COLO829 (cell line): ENCODE data around the gene FIGN.

Experiments
- DNase-seq: peaks from one replicate; pipeline ENCODE4 v3.0.0; 2012; ENCODE audit warnings: low spot score

Gene FIGN

DNA sequence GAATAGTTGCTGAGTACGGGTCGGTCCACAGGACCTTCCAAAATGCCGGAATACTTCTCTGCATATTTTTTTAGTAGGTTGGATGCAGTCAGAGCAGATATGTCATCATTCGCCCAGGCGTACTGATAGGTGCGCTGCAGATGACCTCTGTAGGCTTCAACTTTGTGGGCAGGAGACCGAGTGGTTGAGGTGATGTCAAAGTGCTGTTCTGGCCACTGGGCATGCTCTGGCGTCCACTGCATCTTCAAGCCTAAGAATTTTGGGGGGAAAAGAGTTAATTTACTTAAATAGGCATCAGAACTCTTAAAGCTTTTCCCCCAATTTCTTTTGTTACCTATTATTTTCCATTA is 124.3 kb downstream of the FIGN start:
- no peak for DNase-seq

- peak; percentile 23 for DNase-seq
These were observed 124.8 kb downstream of the FIGN start for GRCh38 chr2:163610817-163611556.

DNA sequence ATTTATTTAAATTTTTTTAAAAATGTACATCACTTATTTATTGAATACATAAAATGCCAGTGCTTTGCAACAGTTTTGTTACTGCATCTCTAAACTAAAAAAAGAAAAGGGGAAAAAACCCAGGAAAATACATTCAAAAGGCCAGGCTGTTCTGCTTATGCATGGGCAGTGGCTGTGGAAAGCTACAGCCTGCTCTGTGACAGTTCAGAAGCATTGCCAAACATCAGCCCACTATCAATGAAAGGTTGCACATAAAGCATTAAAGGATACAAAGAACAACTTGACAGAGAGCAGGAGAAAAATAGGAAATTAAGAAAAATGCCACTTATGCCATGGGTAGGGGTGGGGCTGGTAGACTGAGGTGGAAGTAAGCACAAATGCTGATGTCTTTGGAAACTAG is 128.2 kb downstream of the FIGN start:
- DNase-seq = no peak

- DNase-seq = no peak
These were observed 128.9 kb downstream of the FIGN start for GRCh38 chr2:163606878-163607277.

- DNase-seq = no peak
These were observed 130.0 kb downstream of the FIGN start for GRCh38 chr2:163605779-163606178.

DNA sequence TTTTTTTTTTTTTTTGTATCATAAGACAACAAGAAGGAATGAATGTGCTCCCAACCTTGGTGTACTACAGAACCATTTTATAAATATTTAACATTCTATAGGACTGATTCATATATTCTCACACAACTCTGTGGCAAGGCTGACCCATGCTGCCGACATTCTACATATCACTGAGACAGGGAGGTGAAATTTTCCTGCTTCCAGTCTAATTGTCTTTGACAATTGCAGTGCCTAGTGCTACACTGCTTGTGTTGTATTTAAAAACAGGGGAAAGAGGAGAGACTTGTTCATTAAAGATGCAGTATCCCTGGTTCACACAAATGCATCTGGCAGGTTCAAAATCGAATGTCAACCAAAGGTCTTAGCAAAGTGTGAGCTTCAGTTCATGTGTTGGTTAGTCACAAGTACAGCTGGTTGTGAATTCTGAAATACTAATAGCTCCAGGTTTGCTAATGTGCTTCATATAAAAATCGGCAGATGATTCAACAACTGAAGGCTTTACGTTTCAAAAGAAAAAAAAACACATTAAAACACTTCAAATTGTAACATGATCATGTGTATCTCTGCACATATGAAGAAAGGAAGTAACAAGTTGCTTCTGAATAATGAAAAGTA is 130.8 kb downstream of the FIGN start:
- no peak for DNase-seq

- DNase-seq = no peak
These were observed 133.6 kb downstream of the FIGN start for GRCh38 chr2:163602196-163602595.

- peak; percentile 16 for DNase-seq
These were observed 134.4 kb downstream of the FIGN start for GRCh38 chr2:163601377-163601776.

DNA sequence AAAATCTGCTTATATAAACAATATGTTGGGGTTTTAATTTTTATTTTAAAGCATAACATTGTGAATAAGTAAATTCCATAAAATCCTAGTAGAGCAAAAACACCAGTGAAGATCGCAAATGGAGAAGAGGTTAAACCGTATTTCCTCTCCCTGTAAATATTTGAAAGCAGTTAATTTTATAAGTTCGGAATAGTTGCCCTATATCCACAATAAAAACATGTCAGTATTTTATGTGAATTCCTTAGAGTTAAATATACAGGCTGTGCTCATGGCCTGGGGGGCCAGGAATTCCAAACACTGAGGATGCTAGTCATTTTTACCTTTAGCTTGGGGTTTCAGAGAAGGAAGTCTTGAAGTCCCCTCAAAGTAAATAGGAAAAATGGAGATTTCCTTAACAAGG is 135.0 kb downstream of the FIGN start:
- DNase-seq = no peak

GRCh38 chr2:163595028-163595427 is 140.8 kb downstream of the FIGN start:
- DNase-seq = no peak

DNA sequence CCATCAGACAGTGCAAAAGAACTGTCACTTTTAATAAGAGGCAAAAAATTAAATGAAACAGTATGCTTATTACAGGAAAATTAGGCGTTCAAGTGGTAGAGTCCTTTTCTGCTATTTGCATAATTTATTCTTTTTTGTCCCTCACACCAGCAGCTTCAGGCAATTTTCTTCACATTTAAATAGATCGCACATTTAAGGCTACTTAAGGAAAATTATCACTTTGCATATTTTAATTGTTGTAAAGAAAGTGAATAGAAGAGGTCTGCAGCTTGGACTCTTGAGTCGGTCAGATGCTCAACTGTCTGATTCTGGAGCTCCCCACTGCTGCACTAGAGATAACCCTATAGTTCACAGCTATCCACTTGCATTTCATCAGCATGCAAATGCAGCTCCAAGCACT is 141.3 kb downstream of the FIGN start:
- DNase-seq = no peak

DNA sequence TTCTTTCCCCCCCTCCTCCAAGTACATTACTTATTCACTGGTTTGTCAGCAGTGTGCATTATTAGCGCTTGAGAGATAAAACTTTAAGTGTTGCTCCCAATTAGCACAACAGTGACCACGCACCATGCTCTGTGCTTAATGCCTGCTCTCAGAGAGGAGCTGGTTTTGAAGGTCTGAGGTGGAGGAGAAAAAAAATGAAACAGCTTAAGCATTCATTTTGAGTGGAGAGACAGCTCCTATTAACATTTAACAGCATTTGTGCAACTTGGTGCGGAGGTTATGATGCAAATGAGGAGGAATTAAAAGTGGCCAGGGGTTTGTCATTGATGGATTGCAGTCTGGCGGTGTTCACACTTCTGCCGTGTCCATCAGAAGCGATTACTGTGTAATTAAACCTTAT is 141.8 kb downstream of the FIGN start:
- DNase-seq = no peak

DNA sequence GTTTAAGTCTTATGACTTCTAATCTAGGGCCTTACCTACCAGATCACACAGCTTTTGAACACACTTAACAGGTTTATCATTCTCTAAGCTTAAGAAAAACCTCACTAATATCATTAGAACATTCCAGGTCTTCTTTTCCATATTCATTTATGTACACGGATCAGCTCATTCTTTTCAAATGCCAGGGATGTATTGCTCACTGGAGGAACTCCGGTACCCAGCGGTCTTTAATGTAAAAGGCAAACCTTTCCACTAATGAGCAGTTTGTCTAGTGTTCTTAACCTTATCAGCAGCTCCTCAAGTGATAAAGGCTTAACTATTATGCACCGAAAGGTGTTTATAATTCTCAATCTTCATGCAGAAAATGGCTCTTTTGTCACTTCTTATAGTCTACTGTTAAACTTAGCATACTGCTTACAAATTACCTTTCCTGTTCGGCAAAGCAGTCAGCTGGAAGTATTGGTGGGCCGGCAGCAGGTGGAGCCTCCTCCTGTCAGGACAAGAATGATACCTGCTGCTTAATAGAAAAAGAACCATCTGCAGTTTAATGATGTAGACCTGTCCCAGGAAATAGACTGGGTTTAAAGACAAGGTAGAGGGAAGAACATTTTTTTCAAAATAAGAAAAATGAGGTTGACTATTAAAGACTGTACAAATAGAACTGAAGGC is 142.7 kb downstream of the FIGN start:
- no peak for DNase-seq

DNA sequence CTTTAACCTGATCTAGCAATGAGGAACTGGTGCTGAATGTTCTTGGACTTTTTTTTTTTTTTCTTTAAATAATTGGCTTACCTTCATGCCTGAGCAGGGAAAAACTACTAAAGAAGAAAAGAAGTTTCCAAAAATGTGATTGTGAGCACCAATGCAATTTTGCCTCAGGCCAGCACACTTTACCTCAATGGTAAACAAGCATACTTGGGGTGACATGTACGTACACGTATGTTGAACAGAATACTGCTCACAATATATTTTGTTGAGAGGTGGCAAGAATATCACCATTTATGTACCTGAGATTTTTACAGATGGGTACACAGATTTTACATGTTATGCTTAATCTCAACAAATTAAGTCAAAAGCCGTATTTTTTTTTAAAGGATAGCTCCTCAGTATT is 144.3 kb downstream of the FIGN start:
- no peak for DNase-seq

GRCh38 chr2:163580757-163581156 is 155.1 kb downstream of the FIGN start:
- no peak for DNase-seq

- no peak for DNase-seq
These were observed 161.5 kb downstream of the FIGN start for GRCh38 chr2:163574309-163574708.

DNA sequence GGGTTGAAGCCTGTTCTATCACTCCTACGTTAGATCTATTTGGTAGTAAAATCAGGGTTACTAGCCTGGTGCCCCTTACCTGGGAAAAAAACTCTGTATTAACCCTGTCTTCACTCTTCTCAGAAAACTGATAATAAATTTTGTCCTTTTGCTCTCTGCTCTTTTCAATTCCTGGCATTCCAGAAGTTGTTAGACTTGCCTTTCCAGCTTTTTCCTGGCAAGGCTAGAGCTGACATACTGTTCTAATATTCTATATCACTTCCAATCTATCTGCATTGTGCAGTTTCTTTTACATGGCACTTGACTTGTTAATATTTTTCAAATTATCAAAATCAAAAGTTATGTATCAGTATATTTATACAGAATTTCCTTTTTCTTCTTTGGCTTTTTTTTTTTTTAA is 162.2 kb downstream of the FIGN start:
- no peak for DNase-seq

GRCh38 chr2:163572850-163573249 is 163.0 kb downstream of the FIGN start:
- no peak for DNase-seq

DNA sequence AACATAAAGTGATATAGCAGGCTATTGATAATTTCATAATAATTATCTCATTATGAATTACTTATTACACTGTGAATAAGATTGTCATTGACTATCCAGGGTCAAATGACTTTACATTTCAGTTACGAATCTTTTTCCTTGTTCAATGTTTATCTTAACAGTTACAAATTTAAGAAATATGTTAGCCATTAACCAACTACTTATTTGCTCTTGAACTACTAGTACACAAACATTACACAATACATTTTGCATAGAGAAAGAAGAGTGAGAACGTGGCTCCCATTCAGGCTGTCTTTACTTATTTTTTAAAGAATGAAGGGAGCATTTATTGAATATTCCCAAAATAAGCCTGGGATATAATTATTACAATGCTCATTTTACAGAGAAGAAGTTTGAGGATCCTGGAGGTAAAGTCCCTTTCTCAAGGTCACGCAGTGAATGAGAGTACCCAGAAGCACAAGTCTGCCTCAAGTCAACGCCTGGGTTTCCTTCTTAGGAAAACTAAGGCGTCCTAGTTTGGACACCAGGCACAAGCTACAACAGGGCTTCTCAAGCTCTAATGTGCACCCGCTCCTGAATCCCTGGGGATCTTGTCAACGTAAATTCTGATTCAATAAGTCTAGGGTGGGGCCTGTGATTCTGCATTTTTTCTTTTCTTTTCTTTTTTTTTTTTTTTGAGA is 164.2 kb downstream of the FIGN start:
- no peak for DNase-seq

GRCh38 chr2:163570391-163570790 is 165.4 kb downstream of the FIGN start:
- no peak for DNase-seq

GRCh38 chr2:163565192-163565591 is 170.6 kb downstream of the FIGN start:
- no peak for DNase-seq

DNA sequence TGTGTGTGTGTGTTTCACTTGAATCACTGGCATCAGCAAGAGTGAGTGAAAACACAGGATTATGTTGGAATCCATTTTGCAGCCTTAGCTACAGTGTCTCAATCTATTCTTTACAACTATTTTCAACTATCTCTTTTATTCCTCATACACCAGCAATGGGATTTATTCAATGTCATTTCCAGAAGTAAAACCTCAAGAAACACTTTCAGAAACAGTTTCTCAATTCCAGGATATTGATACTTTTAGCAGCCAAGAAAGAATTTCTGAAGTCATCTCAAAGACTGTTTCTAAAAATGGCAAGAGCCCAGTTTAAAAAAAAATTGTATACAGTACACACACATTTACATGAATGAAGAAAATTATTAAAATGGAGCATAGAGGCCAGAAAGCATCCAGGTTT is 171.6 kb downstream of the FIGN start:
- DNase-seq = no peak

- no peak for DNase-seq
These were observed 172.5 kb downstream of the FIGN start for GRCh38 chr2:163563336-163563735.
